ENCODE results near the gene CELF4.

The CELF4 gene

GRCh38 chr18:37548679-37549289, 16.8 kb downstream of the CELF4 start:
- H3K9me3 ChIP-seq (ENCODE audit: control insufficient read depth in 2 of 2, low read length in 2 of 2), result no peaks in the 10 kb centered on the region
- H3K4me1 ChIP-seq (ENCODE audit: control insufficient read depth in 2 of 2, insufficient read depth in 2 of 2, low read length in 2 of 2), result no peaks in the 10 kb centered on the region
- H3K36me3 ChIP-seq (ENCODE audit: control insufficient read depth in 2 of 2, insufficient read depth in 2 of 2, low read length in 2 of 2), result no peaks in the 10 kb centered on the region
- no peak overlapping the region for H3K27ac ChIP-seq (ENCODE audit: low read depth in 2 of 2, low read length in 2 of 2)
- no peaks in the 10 kb centered on the region for H3K27me3 ChIP-seq (ENCODE audit: control insufficient read depth in 2 of 2, insufficient read depth in 2 of 2, low read length in 2 of 2)
- no peak overlapping the region for H3K4me3 ChIP-seq (ENCODE audit: low read length in 2 of 2)
- H3K9ac ChIP-seq (ENCODE audit: low read depth in 1 of 2, low read length in 2 of 2), result no peak overlapping the region

GRCh38 chr18:37547196-37547827, 18.3 kb downstream of the CELF4 start:
- Histone ChIP-seq H3K4me3 (ENCODE audit: low read length in 2 of 2) (no peak overlapping the region), H3K27ac (ENCODE audit: low read depth in 2 of 2, low read length in 2 of 2) (no peak overlapping the region), H3K36me3 (ENCODE audit: control insufficient read depth in 2 of 2, insufficient read depth in 2 of 2, low read length in 2 of 2) (no peaks in the 10 kb centered on the region), H3K9me3 (ENCODE audit: control insufficient read depth in 2 of 2, low read length in 2 of 2) (no peaks in the 10 kb centered on the region), H3K27me3 (ENCODE audit: control insufficient read depth in 2 of 2, insufficient read depth in 2 of 2, low read length in 2 of 2) (no peaks in the 10 kb centered on the region), H3K9ac (ENCODE audit: low read depth in 1 of 2, low read length in 2 of 2) (no peak overlapping the region), H3K4me1 (ENCODE audit: control insufficient read depth in 2 of 2, insufficient read depth in 2 of 2, low read length in 2 of 2) (no peaks in the 10 kb centered on the region)

GRCh38 chr18:37546651-37547050, 18.9 kb downstream of the CELF4 start:
- Histone ChIP-seq H3K4me3 (ENCODE audit: low read length in 2 of 2) (no peak overlapping the region), H3K27me3 (ENCODE audit: control insufficient read depth in 2 of 2, insufficient read depth in 2 of 2, low read length in 2 of 2) (no peaks in the 10 kb centered on the region), H3K27ac (ENCODE audit: low read depth in 2 of 2, low read length in 2 of 2) (no peak overlapping the region), H3K9me3 (ENCODE audit: control insufficient read depth in 2 of 2, low read length in 2 of 2) (no peaks in the 10 kb centered on the region), H3K9ac (ENCODE audit: low read depth in 1 of 2, low read length in 2 of 2) (no peak overlapping the region), H3K4me1 (ENCODE audit: control insufficient read depth in 2 of 2, insufficient read depth in 2 of 2, low read length in 2 of 2) (no peaks in the 10 kb centered on the region), H3K36me3 (ENCODE audit: control insufficient read depth in 2 of 2, insufficient read depth in 2 of 2, low read length in 2 of 2) (no peaks in the 10 kb centered on the region)

- Histone ChIP-seq H3K9me3 (ENCODE audit: control insufficient read depth in 2 of 2, low read length in 2 of 2) (no peaks in the 10 kb centered on the region), H3K4me1 (ENCODE audit: control insufficient read depth in 2 of 2, insufficient read depth in 2 of 2, low read length in 2 of 2) (no peaks in the 10 kb centered on the region), H3K36me3 (ENCODE audit: control insufficient read depth in 2 of 2, insufficient read depth in 2 of 2, low read length in 2 of 2) (no peaks in the 10 kb centered on the region), H3K9ac (ENCODE audit: low read depth in 1 of 2, low read length in 2 of 2) (no peak overlapping the region), H3K27ac (ENCODE audit: low read depth in 2 of 2, low read length in 2 of 2) (no peak overlapping the region), H3K27me3 (ENCODE audit: control insufficient read depth in 2 of 2, insufficient read depth in 2 of 2, low read length in 2 of 2) (no peaks in the 10 kb centered on the region), H3K4me3 (ENCODE audit: low read length in 2 of 2) (no peak overlapping the region)
These were observed 19.4 kb downstream of the CELF4 start for GRCh38 chr18:37546272-37546537.

- Histone ChIP-seq H3K36me3 (ENCODE audit: control insufficient read depth in 2 of 2, insufficient read depth in 2 of 2, low read length in 2 of 2) (no peaks in the 10 kb centered on the region), H3K4me1 (ENCODE audit: control insufficient read depth in 2 of 2, insufficient read depth in 2 of 2, low read length in 2 of 2) (no peaks in the 10 kb centered on the region), H3K4me3 (ENCODE audit: low read length in 2 of 2) (no peak overlapping the region), H3K27ac (ENCODE audit: low read depth in 2 of 2, low read length in 2 of 2) (no peak overlapping the region), H3K27me3 (ENCODE audit: control insufficient read depth in 2 of 2, insufficient read depth in 2 of 2, low read length in 2 of 2) (no peaks in the 10 kb centered on the region), H3K9ac (ENCODE audit: low read depth in 1 of 2, low read length in 2 of 2) (no peak overlapping the region), H3K9me3 (ENCODE audit: control insufficient read depth in 2 of 2, low read length in 2 of 2) (no peaks in the 10 kb centered on the region)
These were observed 19.9 kb downstream of the CELF4 start for GRCh38 chr18:37545461-37546271.

GRCh38 chr18:37544713-37545112, 20.9 kb downstream of the CELF4 start:
- H3K4me1 ChIP-seq (ENCODE audit: control insufficient read depth in 2 of 2, insufficient read depth in 2 of 2, low read length in 2 of 2), result no peaks in the 10 kb centered on the region
- no peak overlapping the region for H3K9ac ChIP-seq (ENCODE audit: low read depth in 1 of 2, low read length in 2 of 2)
- H3K9me3 ChIP-seq (ENCODE audit: control insufficient read depth in 2 of 2, low read length in 2 of 2), result no peaks in the 10 kb centered on the region
- peaks cover 2 to 5% of the 10 kb centered on the region in 2 donors for H3K27me3 ChIP-seq (ENCODE audit: control insufficient read depth in 2 of 2, insufficient read depth in 2 of 2, low read length in 2 of 2)
- no peaks in the 10 kb centered on the region for H3K36me3 ChIP-seq (ENCODE audit: control insufficient read depth in 2 of 2, insufficient read depth in 2 of 2, low read length in 2 of 2)
- H3K27ac ChIP-seq (ENCODE audit: low read depth in 2 of 2, low read length in 2 of 2), result no peak overlapping the region
- no peak overlapping the region for H3K4me3 ChIP-seq (ENCODE audit: low read length in 2 of 2)

- Histone ChIP-seq H3K4me3 (ENCODE audit: low read length in 2 of 2) (no peak overlapping the region), H3K27me3 (ENCODE audit: control insufficient read depth in 2 of 2, insufficient read depth in 2 of 2, low read length in 2 of 2) (peaks cover 4 to 9% of the 10 kb centered on the region in 2 donors)
These were observed 21.4 kb downstream of the CELF4 start for GRCh38 chr18:37544217-37544616.

GRCh38 chr18:37543321-37543720, 22.3 kb downstream of the CELF4 start:
- H3K27me3 ChIP-seq (ENCODE audit: control insufficient read depth in 2 of 2, insufficient read depth in 2 of 2, low read length in 2 of 2), result peaks cover 10 to 11% of the 10 kb centered on the region in 2 donors

More at GRCh38 chr18:37544217-37544616, 21.4 kb downstream of the CELF4 start:
- Histone ChIP-seq H3K9me3 (ENCODE audit: control insufficient read depth in 2 of 2, low read length in 2 of 2) (no peaks in the 10 kb centered on the region), H3K9ac (ENCODE audit: low read depth in 1 of 2, low read length in 2 of 2) (no peak overlapping the region), H3K36me3 (ENCODE audit: control insufficient read depth in 2 of 2, insufficient read depth in 2 of 2, low read length in 2 of 2) (no peaks in the 10 kb centered on the region), H3K4me1 (ENCODE audit: control insufficient read depth in 2 of 2, insufficient read depth in 2 of 2, low read length in 2 of 2) (no peaks in the 10 kb centered on the region), H3K27ac (ENCODE audit: low read depth in 2 of 2, low read length in 2 of 2) (no peak overlapping the region)

GRCh38 chr18:37541517-37541916, 24.1 kb downstream of the CELF4 start:
- H3K4me1 ChIP-seq (ENCODE audit: control insufficient read depth in 2 of 2, insufficient read depth in 2 of 2, low read length in 2 of 2), result no peaks in the 10 kb centered on the region
- H3K36me3 ChIP-seq (ENCODE audit: control insufficient read depth in 2 of 2, insufficient read depth in 2 of 2, low read length in 2 of 2), result no peaks in the 10 kb centered on the region
- no peak overlapping the region for H3K4me3 ChIP-seq (ENCODE audit: low read length in 2 of 2)
- H3K27ac ChIP-seq (ENCODE audit: low read depth in 2 of 2, low read length in 2 of 2), result no peak overlapping the region
- no peak overlapping the region for H3K9ac ChIP-seq (ENCODE audit: low read depth in 1 of 2, low read length in 2 of 2)
- peaks cover 14 to 18% of the 10 kb centered on the region in 2 donors for H3K27me3 ChIP-seq (ENCODE audit: control insufficient read depth in 2 of 2, insufficient read depth in 2 of 2, low read length in 2 of 2)
- H3K9me3 ChIP-seq (ENCODE audit: control insufficient read depth in 2 of 2, low read length in 2 of 2), result no peaks in the 10 kb centered on the region

More at GRCh38 chr18:37543321-37543720, 22.3 kb downstream of the CELF4 start:
- H3K4me1 ChIP-seq (ENCODE audit: control insufficient read depth in 2 of 2, insufficient read depth in 2 of 2, low read length in 2 of 2), result no peaks in the 10 kb centered on the region
- H3K4me3 ChIP-seq (ENCODE audit: low read length in 2 of 2), result no peak overlapping the region
- no peak overlapping the region for H3K9ac ChIP-seq (ENCODE audit: low read depth in 1 of 2, low read length in 2 of 2)
- no peaks in the 10 kb centered on the region for H3K36me3 ChIP-seq (ENCODE audit: control insufficient read depth in 2 of 2, insufficient read depth in 2 of 2, low read length in 2 of 2)
- no peak overlapping the region for H3K27ac ChIP-seq (ENCODE audit: low read depth in 2 of 2, low read length in 2 of 2)
- H3K9me3 ChIP-seq (ENCODE audit: control insufficient read depth in 2 of 2, low read length in 2 of 2), result no peaks in the 10 kb centered on the region

GRCh38 chr18:37540424-37541138, 25.0 kb downstream of the CELF4 start:
- Histone ChIP-seq H3K4me3 (ENCODE audit: low read length in 2 of 2) (no peak overlapping the region), H3K9me3 (ENCODE audit: control insufficient read depth in 2 of 2, low read length in 2 of 2) (no peaks in the 10 kb centered on the region), H3K4me1 (ENCODE audit: control insufficient read depth in 2 of 2, insufficient read depth in 2 of 2, low read length in 2 of 2) (no peaks in the 10 kb centered on the region), H3K27ac (ENCODE audit: low read depth in 2 of 2, low read length in 2 of 2) (no peak overlapping the region), H3K27me3 (ENCODE audit: control insufficient read depth in 2 of 2, insufficient read depth in 2 of 2, low read length in 2 of 2) (peaks cover 14 to 19% of the 10 kb centered on the region in 2 donors), H3K9ac (ENCODE audit: low read depth in 1 of 2, low read length in 2 of 2) (no peak overlapping the region), H3K36me3 (ENCODE audit: control insufficient read depth in 2 of 2, insufficient read depth in 2 of 2, low read length in 2 of 2) (no peaks in the 10 kb centered on the region)

Data from mucosa of rectum (tissue), 2 donors.